Hematopoietic multipotent progenitor cell treated with erythropoietin and hydrocortisone succinate and interleukin-3 and kit ligand, for 6 days (in vitro differentiated cells): Measurements from ENCODE around the gene C4B.
"Not testable (repeated sequence)": the region's sequence is repeated elsewhere in the genome, so short reads cannot be mapped to it uniquely, and the experiment has no call there.

ENCODE experiments used
- DNase-seq: peaks from one replicate; pipeline ENCODE4 v3.0.0-alpha.2; 2015

Gene C4B

DNA sequence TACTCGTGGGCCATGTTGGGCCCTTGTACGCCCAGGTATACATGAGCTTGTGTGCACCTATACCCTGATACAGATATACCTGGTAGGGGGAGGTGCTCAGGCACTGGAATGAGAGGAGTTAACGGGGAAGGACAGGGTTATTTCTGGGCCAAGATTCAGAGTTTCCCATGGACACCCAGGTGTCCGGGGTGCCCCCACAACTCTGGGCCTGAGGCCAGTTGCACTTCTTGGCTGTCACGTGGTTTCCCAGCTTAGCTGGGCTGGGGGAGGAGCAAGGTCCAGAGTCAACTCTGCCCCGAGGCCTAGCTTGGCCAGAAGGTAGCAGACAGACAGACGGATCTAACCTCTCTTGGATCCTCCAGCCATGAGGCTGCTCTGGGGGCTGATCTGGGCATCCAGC, 32.9 kb upstream of the C4B start, which contains the start of gene C4A:
C4A (plus strand) TSS at position 314 of the 400 bp plus-strand sequence; CDS start at position 365, 51 bp downstream.
- not testable (repeated sequence) for DNase-seq

DNA sequence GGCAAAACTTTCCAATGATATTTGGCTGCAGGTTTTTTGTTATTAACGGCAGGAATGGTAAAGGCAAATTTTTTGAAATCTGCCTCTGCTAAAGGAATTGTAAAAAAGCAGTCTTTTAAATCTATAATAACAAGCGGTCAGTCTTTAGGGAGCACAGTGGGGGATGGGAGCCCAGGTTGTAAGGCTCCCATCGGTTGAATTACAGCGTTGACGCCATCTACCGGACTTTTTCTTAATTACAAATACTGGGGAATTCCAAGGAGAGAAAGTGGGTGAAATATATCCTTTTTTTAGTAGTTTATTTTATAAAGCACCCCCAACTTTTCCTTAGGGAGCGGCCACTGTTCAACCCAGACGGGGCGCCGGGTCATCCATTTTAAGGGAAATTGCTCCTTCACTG, 25.2 kb upstream of the C4B start:
- DNase-seq = not testable (repeated sequence)

DNA sequence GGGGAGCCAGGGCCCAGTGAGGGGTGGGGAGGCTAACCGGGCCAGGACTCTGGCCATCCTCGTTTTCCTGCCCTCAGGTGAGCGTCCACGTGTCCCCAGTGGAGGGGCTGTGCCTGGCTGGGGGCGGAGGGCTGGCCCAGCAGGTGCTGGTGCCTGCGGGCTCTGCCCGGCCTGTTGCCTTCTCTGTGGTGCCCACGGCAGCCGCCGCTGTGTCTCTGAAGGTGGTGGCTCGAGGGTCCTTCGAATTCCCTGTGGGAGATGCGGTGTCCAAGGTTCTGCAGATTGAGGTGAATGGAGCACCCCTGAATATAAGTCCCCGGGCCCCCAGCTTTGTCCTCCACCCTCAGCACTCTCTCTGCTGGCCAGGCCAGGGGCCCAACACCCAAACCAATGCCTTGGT, 20.2 kb upstream of the C4B start:
- not testable (repeated sequence) for DNase-seq

DNA sequence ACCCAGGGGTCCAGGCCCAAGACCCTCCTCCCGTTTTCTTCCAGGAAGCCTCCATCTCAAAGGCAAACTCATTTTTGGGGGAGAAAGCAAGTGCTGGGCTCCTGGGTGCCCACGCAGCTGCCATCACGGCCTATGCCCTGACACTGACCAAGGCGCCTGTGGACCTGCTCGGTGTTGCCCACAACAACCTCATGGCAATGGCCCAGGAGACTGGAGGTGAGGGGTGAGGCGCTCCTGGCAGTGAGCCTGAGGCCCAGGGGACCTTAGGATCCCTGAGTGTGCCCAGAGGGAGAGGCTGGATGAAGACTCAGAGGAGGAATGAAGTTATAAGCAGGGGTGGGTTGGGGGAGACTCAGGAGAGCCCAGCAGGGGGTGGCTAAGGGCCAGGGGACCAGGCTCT, 18.2 kb upstream of the C4B start:
- not testable (repeated sequence) for DNase-seq

DNA sequence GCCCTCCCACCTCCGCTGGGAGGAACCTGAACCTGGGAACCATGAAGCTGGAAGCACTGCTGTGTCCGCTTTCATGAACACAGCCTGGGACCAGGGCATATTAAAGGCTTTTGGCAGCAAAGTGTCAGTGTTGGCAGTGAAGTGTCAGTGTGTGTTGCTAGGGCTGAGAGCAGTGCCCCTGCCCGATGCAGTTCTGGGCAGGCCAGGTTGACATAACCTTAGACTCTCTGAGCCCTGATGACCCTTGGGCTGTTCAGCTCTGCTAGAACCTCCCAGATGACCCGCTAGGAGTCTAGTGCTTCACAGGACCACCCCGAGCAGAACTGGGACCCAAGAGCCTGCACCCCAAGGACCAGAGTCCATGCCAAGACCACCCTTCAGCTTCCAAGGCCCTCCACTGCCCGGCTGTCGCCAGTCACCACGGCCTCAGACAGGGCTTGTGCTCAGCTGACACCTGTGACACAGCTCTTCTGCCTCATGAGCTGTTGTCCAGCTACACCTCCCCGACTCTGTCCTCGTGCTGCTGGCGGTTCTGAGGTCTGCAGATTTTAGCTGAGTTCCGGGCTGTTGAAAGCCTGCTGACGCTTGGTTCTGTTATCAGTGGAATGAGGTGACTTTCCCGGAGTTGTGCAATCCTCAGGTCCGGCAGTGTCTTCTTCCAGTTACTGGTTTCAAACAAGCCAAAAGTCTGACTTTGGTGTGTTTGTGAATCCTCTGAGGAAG, 11.9 kb upstream of the C4B start:
- not testable (repeated sequence) for DNase-seq

DNA sequence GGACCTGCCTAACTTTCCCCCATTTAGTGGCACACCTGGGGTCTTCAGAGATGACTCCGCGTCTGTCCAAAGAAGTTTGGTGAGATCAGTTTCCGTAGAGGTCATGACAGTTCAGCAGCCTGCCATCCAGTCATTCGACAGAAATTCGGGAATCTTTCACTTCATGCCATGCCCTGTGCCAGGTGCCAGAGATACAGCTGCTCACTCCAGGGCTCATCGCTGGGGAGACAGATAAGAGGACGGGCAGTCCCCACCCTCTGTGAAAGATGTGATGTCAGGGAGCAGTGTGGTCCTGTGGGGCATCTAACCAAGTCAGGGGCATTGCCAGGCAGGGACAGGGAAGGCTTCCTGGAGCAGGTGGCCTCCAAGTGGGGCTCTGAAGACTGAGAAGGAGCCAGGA, 11.3 kb upstream of the C4B start:
- DNase-seq = not testable (repeated sequence)

DNA sequence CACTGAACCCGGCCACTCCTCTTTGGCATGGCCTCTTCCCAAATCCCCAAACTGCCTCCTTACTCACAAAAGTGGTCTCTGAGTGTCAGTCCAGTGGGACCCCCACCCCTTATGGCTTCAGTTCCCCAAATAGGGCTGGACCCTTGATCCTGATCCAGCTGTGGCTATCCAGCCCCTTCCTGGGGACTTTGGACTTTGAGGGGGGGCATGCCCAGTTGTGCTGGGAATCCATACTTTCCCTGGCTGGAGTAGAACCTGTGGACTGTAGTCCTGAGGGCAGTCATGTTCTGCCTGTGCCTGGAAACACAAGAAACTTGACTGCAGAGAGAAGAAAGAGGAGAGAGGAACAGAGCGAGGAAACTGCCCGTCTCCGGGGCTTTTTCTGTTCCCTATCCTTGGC, 10.2 kb upstream of the C4B start:
- DNase-seq = not testable (repeated sequence)

DNA sequence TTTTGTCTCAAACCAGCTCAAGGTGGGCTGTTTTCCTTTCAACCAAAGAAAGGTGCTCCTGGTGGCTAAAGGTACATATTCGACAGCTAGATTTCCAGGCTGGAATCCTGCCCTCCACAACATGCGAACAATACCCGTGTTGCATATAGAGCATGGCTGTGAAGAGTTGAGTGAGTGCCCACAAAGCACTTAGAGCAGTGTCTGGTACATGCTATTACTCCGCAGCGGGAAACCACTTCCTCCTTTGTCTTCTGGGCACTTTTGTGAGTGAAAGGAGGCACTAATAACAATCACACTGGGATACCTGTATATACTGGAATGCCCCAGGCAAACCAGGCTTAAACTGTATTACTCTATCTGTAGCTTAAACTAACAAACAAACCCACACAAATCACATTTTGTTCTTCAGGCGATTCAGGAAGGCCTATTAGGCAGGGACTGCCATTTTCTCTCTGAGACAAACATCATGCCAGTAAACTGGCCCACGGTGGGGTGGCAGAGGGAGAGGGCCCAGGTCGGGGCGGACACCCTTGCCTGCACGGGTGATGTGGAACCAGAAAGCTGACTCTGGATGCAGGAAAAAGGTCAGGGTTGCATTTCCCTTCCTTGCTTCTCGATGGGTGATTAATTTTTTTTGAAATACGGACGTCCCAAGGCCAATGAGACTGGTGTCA, 9.6 kb upstream of the C4B start:
- not testable (repeated sequence) for DNase-seq

DNA sequence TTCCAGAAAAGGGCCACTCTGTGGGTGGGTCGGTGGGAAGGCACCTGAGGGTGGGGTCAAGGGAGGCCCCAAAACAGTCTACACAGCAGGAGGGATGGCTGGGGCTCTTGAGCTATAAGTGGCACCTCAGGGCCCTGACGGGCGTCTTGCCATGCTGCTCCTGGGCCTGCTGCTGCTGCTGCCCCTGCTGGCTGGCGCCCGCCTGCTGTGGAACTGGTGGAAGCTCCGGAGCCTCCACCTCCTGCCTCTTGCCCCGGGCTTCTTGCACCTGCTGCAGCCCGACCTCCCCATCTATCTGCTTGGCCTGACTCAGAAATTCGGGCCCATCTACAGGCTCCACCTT, 9.1 kb upstream of the C4B start:
- peak; percentile 2 for DNase-seq

DNA sequence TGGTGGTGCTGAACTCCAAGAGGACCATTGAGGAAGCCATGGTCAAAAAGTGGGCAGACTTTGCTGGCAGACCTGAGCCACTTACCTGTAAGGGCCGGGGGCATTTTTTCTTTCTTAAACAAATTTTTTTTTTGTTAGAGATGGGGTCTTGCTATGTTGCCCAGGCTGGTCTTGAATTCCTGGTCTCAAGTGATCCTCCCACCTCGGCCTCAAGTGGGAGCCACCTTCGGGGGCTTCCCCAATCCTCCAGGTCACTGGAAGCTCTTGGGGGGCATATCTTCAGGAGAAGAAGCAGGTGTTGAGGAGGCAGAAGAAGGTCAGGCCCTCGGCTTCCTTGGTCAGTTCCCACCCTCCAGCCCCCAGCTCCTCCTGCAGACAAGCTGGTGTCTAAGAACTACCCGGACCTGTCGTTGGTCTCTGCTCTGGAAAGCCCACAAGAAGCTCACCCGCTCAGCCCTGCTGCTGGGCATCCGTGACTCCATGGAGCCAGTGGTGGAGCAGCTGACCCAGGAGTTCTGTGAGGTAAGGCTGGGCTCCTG, 8.5 kb upstream of the C4B start:
- DNase-seq = not testable (repeated sequence)

DNA sequence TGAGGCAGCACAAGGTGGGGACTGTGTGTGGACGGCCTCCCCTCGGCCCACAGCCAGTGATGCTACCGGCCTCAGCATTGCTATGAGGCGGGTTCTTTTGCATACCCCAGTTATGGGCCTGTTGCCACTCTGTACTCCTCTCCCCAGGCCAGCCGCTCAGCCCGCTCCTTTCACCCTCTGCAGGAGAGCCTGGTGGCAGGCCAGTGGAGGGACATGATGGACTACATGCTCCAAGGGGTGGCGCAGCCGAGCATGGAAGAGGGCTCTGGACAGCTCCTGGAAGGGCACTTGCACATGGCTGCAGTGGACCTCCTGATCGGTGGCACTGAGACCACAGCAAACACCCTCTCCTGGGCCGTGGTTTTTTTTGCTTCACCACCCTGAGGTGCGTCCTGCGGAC, 7.5 kb upstream of the C4B start:
- DNase-seq = not testable (repeated sequence)

DNA sequence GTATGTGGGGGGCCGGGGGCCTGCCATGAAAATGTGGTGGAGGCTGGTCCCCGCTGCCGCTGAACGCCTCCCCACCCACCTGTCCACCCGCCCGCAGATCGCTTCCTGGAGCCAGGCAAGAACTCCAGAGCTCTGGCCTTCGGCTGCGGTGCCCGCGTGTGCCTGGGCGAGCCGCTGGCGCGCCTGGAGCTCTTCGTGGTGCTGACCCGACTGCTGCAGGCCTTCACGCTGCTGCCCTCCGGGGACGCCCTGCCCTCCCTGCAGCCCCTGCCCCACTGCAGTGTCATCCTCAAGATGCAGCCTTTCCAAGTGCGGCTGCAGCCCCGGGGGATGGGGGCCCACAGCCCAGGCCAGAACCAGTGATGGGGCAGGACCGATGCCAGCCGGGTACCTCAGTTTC, 6.6 kb upstream of the C4B start:
- DNase-seq = not testable (repeated sequence)

DNA sequence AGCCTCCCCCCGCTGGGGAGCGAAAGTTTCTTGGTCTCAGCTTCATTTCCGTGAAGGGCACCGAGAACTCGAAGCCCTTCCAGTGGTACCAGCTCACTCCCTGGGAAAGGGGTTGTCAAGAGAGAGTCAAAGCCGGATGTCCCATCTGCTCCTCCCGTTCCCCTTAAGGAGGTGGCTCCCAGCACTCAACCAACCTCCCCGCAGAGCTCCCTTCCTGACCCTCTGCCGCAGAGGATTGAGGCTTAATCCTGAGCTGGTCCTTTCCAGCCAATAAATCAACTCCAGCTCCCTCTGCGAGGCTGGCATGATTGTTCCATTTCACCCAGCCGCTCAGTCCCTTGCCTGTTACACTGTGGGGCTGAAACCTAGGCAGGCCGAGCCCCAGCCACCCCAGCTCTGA, 6.0 kb upstream of the C4B start:
- DNase-seq = not testable (repeated sequence)

DNA sequence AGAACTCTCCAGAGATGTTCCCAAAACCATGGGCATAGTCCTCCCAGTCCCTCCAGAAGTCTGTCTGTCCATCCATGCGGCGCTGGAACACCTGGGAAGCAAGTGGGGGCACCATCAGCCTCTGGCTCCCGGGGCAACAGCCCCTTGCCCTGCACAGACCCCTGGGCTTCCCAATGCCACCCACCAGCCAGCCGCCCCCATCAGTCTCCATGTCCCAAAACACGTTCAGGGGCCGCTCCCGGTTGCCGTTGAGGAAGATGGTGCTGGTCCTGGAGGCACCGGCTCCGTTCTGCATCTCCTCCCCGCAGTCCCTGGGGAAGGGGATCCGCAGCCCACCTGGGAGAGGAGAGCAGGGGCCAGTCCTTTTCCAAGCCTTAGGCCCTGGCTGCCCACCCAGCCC, 5.1 kb upstream of the C4B start:
- DNase-seq = not testable (repeated sequence)

DNA sequence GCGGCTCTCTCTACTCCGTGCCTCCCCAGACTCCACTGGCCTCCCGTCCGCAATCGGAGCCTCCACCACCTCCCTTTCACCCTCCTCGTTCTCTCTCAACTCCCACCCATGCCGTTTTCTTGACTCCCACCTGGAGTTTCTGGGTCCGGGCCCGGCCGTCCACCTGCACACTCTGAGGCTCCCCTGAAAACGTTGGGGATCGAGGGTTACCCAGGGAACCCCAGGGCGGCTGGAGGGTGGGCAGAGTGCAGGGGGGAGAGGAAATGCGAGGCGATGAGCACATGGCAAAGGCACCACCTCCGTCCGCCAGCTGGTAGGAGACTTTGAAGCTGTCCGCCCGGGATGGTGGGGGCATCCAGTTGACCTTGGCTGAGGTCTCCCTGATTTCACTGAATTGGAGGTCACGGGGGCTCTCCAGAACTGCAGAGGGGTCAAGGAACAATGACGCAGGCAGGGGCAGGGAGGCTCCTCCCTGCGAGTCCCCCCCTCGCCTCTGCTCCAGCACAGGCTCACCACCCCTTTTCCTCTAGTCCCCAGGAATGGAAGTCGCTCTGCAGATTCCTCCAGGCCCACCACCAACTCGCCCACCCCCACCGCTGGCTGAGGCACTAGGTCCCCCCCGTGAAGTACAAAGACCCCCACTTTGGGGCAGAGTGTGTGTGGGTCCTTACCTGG, 3.6 kb upstream of the C4B start:
- DNase-seq = not testable (repeated sequence)

DNA sequence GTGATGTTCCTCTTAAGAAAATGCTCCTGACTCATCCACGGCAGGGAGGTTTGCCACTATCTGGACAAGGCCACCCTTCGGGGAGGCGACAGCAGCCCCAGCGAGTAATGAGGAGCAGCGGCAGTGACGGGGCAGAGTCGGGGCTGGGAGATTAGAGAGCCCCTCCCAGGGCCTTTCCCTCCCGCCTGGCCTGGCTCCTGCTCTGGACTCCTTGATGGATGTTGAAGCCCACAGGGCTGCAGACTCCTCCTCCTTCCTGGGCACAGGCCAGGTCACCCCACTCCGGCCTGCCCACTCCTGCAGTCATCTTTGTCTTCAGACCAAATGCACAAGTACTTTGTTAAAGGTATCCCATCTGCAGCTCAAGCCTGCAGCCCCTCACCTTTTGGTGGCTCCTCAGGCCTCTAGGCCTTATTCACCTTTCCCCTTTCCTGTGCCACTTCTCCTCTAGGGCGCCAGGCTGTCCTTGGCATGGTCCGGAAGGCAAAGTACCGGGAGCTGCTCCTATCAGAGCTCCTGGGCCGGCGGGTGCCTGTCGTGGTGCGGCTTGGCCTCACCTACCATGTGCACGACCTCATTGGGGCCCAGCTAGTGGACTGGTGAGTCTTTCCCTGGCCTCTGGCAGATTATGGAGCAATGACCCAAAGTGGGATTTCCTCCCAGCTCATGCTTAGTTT, 1.5 kb upstream of the C4B start:
- DNase-seq = not testable (repeated sequence)

DNA sequence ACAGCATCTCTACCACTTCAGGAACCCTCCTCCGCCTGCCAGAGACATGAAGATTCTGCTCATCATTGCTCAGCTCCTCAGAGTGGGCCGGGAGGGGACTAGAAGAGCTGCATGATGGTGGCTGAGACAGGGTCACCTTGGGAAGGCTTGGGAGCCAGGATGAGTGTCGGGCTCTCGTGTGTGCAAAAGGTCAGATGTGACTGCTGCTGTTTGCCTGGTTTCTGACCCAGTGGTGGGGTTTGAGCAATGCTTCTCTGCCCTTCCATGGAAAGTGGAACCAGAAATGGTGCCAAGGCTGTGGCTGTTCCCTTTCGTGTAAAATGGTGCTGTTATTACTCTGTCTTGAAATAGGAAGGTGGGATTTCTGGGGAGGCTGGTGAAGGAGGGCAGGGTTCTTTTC, 857 bp upstream of the C4B start:
- not testable (repeated sequence) for DNase-seq

DNA sequence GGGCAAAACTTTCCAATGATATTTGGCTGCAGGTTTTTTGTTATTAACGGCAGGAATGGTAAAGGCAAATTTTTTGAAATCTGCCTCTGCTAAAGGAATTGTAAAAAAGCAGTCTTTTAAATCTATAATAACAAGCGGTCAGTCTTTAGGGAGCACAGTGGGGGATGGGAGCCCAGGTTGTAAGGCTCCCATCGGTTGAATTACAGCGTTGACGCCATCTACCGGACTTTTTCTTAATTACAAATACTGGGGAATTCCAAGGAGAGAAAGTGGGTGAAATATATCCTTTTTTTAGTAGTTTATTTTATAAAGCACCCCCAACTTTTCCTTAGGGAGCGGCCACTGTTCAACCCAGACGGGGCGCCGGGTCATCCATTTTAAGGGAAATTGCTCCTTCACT, 7.5 kb downstream of the C4B start:
- DNase-seq = not testable (repeated sequence)

DNA sequence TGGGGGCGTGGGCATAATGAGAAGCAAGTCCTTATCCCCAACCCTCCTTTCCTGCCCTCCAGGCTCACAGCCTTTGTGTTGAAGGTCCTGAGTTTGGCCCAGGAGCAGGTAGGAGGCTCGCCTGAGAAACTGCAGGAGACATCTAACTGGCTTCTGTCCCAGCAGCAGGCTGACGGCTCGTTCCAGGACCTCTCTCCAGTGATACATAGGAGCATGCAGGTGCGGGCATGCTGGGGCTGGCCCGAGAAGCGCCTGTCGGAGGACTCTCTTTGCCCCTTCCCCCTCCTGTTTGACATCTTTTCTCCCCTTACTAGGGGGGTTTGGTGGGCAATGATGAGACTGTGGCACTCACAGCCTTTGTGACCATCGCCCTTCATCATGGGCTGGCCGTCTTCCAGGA, 14.0 kb downstream of the C4B start:
- not testable (repeated sequence) for DNase-seq

DNA sequence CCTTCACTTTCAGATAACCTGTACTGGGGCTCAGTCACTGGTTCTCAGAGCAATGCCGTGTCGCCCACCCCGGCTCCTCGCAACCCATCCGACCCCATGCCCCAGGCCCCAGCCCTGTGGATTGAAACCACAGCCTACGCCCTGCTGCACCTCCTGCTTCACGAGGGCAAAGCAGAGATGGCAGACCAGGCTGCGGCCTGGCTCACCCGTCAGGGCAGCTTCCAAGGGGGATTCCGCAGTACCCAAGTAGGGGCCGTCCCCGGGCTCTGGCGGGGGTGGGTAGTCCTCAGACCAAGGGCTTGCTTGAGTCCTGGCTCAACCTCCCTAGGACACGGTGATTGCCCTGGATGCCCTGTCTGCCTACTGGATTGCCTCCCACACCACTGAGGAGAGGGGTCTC, 15.0 kb downstream of the C4B start:
- not testable (repeated sequence) for DNase-seq

DNA sequence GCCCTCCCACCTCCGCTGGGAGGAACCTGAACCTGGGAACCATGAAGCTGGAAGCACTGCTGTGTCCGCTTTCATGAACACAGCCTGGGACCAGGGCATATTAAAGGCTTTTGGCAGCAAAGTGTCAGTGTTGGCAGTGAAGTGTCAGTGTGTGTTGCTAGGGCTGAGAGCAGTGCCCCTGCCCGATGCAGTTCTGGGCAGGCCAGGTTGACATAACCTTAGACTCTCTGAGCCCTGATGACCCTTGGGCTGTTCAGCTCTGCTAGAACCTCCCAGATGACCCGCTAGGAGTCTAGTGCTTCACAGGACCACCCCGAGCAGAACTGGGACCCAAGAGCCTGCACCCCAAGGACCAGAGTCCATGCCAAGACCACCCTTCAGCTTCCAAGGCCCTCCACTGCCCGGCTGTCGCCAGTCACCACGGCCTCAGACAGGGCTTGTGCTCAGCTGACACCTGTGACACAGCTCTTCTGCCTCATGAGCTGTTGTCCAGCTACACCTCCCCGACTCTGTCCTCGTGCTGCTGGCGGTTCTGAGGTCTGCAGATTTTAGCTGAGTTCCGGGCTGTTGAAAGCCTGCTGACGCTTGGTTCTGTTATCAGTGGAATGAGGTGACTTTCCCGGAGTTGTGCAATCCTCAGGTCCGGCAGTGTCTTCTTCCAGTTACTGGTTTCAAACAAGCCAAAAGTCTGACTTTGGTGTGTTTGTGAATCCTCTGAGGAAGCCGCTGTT, 20.9 kb downstream of the C4B start:
- not testable (repeated sequence) for DNase-seq

DNA sequence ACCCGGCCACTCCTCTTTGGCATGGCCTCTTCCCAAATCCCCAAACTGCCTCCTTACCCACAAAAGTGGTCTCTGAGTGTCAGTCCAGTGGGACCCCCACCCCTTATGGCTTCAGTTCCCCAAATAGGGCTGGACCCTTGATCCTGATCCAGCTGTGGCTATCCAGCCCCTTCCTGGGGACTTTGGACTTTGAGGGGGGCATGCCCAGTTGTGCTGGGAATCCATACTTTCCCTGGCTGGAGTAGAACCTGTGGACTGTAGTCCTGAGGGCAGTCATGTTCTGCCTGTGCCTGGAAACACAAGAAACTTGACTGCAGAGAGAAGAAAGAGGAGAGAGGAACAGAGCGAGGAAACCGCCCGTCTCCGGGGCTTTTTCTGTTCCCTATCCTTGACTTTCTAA, 22.5 kb downstream of the C4B start:
- DNase-seq = not testable (repeated sequence)
